ELR (cell line): ENCODE results near the gene SEBOX.
"Not testable (repeated sequence)": the region's sequence is repeated elsewhere in the genome, so short reads cannot be mapped to it uniquely, and the experiment has no call there.

Source experiments
- DNase-seq: peaks from one replicate; pipeline ENCODE4 v3.0.0-alpha.2; 2015; ENCODE audit warnings: low read depth

SEBOX gene

GRCh38 chr17:28338769-28339212 is 26.2 kb downstream of the SEBOX start:
- DNase-seq, result not testable (repeated sequence)

DNA sequence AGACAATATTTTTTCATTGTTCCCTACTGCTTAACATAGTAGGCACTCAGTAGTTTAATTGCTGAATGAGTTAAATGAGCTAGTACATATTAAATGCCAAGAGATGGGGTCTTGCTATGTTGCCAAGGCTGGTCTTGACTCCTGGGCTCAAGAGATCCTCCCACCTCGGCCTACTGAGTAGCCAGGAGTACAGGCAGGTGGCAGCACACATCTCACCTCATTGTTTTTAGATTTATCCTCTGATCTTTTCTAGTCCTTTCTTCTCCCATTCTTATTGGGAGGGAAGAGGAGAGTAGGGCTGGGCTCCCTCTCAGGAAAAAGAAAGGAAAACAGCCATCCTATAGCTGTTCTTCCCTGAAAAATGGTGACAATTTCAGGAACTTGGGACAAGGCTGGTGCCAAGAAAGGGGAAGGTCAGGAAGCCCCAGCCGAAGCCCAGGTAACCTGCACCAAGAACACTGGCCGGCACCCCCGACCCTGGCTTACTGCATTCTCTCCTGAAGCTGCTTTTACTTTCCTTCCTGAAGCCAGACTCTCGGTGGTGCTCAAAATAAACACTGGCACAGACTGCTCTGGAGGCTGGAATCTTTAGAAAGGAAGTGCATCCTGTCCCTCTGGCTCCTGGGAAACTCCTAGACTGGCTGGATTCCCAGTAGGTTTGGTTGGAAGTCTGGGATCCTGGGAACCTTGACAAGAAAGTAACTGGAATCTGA is 26.8 kb downstream of the SEBOX start:
- DNase-seq, result peak; percentile 75

GRCh38 chr17:28335959-28336871 is 28.8 kb downstream of the SEBOX start:
- peak; percentile 93 for DNase-seq

DNA sequence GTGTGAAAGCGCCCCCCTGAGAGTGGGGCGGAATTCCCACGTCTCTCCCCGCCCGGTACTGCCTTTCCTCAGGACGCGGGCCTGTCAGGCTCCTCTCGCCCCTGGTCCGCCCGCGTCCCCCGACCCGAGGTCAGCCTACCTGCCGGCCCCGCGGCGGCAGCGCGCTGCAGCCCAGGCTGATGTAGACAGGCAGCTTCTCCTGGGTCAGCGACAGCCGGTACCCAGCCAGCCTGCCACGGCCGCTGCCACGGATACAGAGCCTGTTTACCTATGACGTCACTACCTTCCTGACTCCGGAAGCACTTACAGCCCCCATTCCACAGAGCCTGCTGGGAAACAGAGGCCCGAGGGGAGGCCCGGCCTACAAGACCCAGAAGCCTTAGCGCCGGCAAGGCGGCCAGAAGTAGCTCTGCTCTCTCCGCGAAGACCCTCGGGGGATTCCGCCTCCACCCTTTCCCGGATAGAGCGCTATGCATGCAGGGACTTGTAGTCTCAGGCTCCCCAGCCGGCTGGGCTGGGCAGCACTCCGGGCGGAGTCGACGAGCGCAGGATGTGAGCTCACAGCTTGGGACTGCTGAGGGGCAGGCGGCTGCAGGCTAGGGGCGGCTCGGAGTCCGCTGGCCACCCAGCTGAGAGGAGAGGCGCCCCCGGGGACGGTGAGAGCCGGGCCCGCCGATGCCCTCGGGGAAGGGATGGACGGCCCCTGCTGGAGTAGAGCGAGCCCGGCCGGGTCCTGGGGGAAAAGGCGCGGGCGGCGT is 29.6 kb downstream of the SEBOX start, which contains the start of the genes IFT20 and TNFAIP1:
Gene IFT20 (minus strand): TSS at position 272 of the 758 bp plus-strand sequence. CDS start 3,487 bp downstream, outside the sequence.
Gene TNFAIP1 (plus strand): TSS at position 561 of the 758 bp plus-strand sequence. CDS start 3,761 bp downstream, outside the sequence.
- peak; percentile 100 for DNase-seq

GRCh38 chr17:28334666-28335200 is 30.3 kb downstream of the SEBOX start:
- DNase-seq, result peak; percentile 50

- DNase-seq, result no peak
Measured at GRCh38 chr17:28334171-28334570, 30.8 kb downstream of the SEBOX start.

GRCh38 chr17:28333083-28333746 is 31.8 kb downstream of the SEBOX start:
- no peak for DNase-seq

- no peak for DNase-seq
Measured at GRCh38 chr17:28331891-28332420, 33.0 kb downstream of the SEBOX start.

DNA sequence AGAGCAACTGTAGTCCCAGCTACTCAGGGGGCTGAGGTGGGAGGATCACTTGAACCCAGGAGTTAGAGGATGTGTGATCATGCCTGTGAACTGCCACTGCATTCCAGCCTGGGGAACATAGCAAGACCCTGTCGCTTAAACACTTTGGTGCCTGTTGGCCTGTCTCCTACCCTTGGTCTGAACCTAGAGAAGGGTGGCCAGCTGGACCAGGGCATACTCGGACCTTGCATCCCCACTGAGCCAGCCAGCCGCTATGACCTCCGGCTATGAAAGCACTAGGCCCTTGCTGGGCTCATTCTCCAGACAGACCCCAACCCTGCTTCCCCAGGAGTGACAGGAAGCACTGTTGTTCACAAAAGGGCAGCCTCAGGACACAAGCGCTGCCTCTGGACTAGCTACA is 34.3 kb downstream of the SEBOX start:
- DNase-seq, result no peak

DNA sequence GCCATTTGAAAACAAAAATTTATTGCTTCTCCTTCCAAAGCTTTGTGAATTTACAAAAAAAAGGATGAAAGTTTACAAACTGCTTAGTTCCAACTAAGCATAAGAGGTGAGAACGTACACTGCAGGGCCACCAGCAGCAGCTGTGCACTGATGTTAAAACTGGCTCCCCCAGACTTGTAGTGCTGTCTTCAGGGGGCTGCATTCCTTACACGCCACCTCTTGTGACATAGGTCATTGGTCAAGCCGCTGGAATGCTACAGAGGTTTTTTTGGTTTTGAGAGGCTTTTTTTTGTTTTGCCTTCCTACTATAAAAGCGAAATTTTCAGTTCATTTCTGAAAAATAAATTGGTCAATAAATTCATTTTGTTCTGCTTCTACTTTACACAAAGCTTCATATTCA is 36.7 kb downstream of the SEBOX start:
- DNase-seq, result no peak

GRCh38 chr17:28327709-28328108 is 37.3 kb downstream of the SEBOX start:
- peak; percentile 38 for DNase-seq

DNA sequence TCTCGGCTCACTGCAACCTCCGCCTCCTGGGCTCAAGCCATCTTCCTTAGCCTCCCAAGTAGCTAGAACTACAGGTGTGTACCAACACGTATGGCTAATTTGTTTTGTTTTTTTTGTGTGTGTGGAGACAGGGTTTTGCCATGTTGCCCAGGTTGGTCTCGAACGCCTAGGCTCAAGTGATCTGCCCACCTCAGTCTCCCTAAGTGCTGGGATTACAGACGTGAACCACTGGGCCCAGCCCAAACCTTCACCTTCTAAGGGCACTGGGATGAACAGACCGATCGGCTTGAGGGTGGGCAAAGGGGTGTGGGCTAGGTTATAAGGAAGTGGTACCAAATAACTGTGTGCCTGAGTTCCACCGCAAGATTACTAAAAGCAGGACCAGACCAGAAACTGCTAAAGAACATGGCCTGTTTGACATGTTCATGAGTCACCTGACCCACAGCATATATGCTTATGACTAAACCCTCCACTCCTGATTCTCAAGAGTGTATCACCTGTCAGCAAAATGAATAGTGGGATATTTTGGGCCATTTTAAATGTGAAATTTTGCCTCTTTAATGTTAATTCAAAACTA is 37.9 kb downstream of the SEBOX start:
- peak; percentile 59 for DNase-seq

DNA sequence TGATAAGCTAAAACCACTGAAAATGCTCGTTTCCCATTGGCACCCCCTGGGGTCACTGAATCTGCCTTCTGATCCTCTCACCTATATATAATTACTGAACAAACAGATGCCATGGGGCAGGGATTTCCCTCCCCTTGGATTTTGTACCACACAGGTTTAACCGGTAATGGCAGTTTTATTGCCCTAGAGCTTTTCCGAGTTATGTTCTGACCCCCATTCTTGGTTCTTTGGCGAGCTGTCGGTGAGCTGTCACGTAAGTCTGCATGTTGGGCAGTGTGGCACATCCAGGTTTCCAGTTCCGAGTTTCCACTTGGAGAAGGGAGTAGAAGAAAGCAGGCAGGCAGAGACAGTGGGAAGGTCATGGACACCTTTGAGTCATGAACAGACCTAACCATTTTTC is 38.9 kb downstream of the SEBOX start:
- no peak for DNase-seq

- no peak for DNase-seq
Measured at GRCh38 chr17:28325211-28325610, 39.8 kb downstream of the SEBOX start.

DNA sequence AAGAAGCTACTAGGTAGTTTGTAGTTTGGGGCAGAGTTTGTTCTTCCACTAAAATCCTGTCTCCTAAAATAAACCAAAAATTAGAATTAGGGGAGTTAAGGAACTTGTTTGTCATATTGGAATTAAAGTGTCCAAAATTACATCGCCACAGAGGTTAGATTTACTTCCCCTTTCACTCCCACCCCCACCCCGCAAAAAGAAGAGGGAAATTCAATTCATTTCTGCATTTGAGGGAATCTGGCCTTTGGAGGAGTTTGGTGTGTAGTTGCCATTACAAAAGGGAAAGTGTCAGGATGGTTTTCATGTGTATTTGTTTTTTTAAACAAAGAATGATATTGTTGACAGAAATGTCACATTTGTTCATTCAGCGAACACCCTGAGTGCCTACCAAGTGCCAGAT is 40.2 kb downstream of the SEBOX start:
- no peak for DNase-seq

DNA sequence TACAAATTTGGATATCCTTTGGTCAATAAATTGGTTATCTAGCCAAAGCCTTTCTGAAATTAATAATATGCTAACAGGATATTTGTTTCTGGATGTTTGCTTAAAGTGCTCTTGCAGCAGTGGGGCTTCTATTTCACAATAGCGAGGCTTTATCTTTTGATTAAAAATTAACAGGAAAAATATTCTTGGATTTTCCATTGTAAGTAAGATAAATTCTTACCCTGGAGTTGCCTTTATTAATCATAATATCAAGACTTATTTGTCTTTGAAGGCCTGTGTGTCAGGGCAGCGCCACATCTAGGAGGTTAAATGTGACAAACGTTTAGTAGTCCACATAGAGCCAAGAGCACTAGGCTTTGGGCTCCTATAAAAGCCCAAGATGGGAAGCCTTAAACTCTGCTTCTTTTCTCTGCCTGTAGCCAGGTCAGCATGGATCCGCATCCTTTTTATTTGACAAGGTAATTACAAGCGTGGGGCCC is 40.7 kb downstream of the SEBOX start:
- DNase-seq, result no peak

- DNase-seq, result no peak
Measured at GRCh38 chr17:28320215-28321061, 44.6 kb downstream of the SEBOX start.

DNA sequence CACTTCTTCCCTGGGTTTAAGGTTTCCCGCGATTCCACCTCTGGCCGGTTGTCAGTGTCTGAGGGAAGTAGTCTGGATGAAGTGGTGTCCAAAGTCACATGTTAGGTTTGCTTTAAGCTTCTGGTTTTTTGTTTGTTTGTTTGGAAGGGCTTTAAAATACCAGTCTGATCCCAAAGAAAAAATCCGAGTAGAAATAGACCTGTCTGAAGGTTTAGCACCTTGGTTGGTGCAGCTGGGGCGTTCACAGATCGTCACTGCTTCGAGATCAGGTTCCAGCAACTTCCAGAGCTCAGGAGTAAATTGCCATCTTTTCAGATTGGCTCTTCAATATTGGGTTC is 45.4 kb downstream of the SEBOX start:
- no peak for DNase-seq

- DNase-seq, result peak; percentile 98
Measured at GRCh38 chr17:28318759-28319597, 46.0 kb downstream of the SEBOX start, which contains the start of gene TMEM97. Gene TMEM97, plus strand, starts transcription at chr17:28319200. Its CDS starts 40 bp downstream, at chr17:28319240.
